Endothelial cell of umbilical vein (primary cell): ENCODE measurements around the gene SORCS3.

Experiments used
- EZH2 ChIP-seq: IDR thresholded peaks from 2 replicates; pipeline ENCODE4 v1.6.1; 2012; ENCODE audit warnings: borderline replicate concordance, low read depth, mild to moderate bottlenecking, moderate library complexity, low read length, inconsistent platforms; ENCODE audit not compliant: severe bottlenecking
- POLR2AphosphoS5 ChIP-seq: IDR thresholded peaks from 2 replicates; pipeline ENCODE4 v1.6.1; 2012; ENCODE audit warnings: low read depth, mild to moderate bottlenecking, control low read depth, low read length, moderate library complexity; ENCODE audit not compliant: insufficient read depth
- TF ChIP-seq, protein P1 (sequence below), 2 donors: IDR thresholded peaks; 1 replicate in 1 of 2; 2 replicates in 1 of 2; pipeline ENCODE4 v1.5.1; 2011; ENCODE audit warnings: low read length in 2 of 2, mild to moderate bottlenecking in 2 of 2, moderate library complexity in 2 of 2, control low read depth in 1 of 2, inconsistent platforms in 1 of 2, low read depth in 1 of 2; ENCODE audit not compliant: insufficient read depth in 1 of 2; ENCODE audit errors: extremely low read depth in 1 of 2
- TF ChIP-seq, protein P2 (sequence below): IDR thresholded peaks from 2 replicates; pipeline ENCODE4 v1.6.1; 2011; ENCODE audit not compliant: insufficient read depth, insufficient read length

DNA sequence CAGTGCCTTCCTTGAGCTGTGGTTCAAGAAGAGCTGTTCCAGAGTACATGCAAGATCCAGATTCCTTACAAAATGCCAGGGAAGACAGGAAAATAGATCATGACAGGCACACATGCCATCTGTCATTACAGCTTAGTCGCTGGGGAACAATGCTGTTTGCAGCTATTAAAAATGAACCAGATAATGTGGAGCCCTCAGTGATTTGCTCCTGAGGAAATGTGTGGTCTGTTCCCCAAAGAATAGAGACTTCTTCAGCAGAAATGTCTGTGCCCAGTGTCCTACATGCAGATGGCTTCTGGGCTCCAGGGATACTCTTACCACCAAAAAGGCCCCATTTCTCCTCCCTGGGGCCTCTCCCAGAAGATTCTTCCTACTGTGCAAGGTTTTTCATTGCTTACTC is 627.9 kb downstream of the SORCS3 start:
- TF ChIP-seq POLR2AphosphoS5 (no peak), EZH2 (no peak)
- TF ChIP-seq, protein P1, sequence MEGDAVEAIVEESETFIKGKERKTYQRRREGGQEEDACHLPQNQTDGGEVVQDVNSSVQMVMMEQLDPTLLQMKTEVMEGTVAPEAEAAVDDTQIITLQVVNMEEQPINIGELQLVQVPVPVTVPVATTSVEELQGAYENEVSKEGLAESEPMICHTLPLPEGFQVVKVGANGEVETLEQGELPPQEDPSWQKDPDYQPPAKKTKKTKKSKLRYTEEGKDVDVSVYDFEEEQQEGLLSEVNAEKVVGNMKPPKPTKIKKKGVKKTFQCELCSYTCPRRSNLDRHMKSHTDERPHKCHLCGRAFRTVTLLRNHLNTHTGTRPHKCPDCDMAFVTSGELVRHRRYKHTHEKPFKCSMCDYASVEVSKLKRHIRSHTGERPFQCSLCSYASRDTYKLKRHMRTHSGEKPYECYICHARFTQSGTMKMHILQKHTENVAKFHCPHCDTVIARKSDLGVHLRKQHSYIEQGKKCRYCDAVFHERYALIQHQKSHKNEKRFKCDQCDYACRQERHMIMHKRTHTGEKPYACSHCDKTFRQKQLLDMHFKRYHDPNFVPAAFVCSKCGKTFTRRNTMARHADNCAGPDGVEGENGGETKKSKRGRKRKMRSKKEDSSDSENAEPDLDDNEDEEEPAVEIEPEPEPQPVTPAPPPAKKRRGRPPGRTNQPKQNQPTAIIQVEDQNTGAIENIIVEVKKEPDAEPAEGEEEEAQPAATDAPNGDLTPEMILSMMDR (IDR thresholded peaks at IDR 0.05; ENCODE audit: extremely low read depth in 1 of 2, insufficient read depth in 1 of 2, low read depth in 1 of 2, low read length in 2 of 2) = no peak
- TF ChIP-seq, protein P2, sequence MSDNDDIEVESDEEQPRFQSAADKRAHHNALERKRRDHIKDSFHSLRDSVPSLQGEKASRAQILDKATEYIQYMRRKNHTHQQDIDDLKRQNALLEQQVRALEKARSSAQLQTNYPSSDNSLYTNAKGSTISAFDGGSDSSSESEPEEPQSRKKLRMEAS = no peak
